HG02943 (cell line): ENCODE data around the gene GTF2B.
"Not testable (repeated sequence)": the region's sequence is repeated elsewhere in the genome, so short reads cannot be mapped to it uniquely, and the experiment has no call there.

Experiments
- ATAC-seq: cut with Tn5 transposase; IDR thresholded peaks from one replicate; pipeline ENCODE4 v1.9.1; 2021; ENCODE audit warnings: mild to moderate bottlenecking, low read depth, moderate library complexity; ENCODE audit not compliant: unreplicated experiment

GTF2B gene

DNA sequence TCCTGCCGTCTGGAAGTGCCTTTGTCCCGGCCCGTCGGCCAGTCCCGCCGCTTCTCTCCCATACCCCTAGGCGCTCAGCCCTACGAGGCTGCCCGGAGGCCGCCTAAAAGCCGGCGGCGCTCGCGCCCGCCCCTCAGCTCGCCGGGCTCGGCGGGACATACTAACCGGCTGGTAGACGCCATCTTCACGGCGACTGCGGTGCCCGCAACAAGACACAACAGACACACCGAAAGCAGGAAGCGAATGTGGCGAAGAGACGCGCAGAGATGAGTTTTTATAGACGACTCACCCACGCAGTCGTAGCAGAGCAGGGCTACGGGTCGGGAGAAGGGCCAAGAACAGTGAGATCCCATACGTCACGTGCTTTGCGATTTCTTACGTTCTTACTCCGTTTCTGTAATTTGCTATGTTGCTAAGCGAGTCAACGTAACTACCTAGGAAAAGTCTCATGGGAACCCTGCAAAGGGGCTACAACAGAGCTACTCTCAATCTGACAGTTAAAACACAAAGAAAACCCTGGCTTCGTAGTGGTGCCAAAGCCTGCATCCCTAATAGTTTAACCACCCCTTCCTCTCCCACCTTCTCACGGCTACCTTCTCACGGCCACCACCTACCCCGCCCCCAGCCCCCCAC lies at the start of gene GTF2B:
Gene GTF2B (minus strand): TSS at position 250 of the 633 bp plus-strand sequence. CDS start 68 bp downstream, at position 182.
- peak; percentile 86 for ATAC-seq

DNA sequence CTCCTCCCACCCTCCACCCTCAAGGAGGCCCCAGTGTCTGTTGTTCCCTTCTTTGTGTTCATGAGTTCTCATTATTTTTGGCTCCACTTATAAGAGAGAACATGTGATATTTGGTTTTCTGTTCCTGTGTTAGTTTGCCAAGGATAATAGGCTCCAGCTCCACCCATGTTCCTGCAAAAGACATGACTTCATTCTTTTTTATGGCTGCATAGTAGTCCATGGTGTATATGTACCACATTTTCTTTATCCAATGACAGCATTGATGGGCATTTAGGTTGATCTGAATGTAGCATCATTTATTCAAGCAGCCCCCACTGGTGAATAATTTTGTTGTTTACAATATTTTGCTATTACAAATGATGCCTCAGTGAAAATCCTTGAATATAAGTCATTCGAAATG lies 47.2 kb upstream of the GTF2B start:
- not testable (repeated sequence) for ATAC-seq

DNA sequence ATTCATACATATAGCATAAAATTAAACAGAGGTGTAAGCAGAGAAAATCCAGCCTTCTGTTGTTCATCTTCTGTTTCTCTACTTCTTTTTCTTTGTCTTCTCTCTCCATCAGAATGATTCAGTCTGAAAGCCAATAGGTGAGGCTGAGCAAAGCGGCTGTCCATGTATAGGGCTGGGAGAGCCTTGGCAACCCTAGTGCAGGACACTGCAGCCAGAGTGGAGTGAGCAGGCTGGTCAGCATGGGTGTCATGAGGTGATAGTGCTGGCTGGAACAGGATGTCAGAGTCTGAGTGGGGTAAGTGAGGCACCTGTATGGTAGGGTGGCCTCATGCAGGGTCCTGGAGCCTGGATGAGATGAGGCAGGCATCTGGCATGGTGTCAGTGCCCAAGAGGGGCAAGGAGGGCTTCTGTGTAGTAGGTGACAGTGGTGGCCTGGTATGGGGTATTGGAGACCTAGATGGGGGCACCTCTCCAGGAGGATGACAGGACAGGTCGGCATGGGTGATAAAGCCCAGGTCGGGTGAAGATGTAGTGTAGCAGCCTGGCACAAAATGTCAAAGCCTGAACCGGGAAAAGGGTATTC lies 45.5 kb upstream of the GTF2B start:
- no peak for ATAC-seq

- no peak for ATAC-seq
These were observed 44.8 kb upstream of the GTF2B start for GRCh38 chr1:88936223-88936523.

- no peak for ATAC-seq
These were observed 44.3 kb upstream of the GTF2B start for GRCh38 chr1:88935522-88936222.

DNA sequence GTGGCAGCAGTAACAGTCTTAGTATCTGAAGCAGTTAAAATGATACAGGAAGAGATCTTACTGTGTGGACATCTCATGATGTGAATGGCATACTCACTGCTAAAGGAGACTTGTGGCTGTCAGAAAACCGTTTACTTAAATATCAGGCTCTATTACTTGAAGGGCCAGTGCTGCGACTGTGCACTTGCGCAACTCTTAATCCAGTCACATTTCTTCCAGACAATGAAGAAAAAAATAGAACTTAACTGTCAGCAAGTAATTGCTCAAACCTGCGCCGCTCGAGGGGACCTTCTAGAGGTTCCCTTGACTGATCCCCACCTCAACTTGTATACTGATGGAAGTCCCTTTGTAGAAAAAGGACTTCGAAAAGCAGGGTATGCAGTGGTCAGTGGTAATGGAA lies 38.8 kb upstream of the GTF2B start:
- not testable (repeated sequence) for ATAC-seq

- ATAC-seq, result no peak
These were observed 31.9 kb upstream of the GTF2B start for GRCh38 chr1:88923224-88923623.

- no peak for ATAC-seq
These were observed 30.8 kb upstream of the GTF2B start for GRCh38 chr1:88922214-88922613.

DNA sequence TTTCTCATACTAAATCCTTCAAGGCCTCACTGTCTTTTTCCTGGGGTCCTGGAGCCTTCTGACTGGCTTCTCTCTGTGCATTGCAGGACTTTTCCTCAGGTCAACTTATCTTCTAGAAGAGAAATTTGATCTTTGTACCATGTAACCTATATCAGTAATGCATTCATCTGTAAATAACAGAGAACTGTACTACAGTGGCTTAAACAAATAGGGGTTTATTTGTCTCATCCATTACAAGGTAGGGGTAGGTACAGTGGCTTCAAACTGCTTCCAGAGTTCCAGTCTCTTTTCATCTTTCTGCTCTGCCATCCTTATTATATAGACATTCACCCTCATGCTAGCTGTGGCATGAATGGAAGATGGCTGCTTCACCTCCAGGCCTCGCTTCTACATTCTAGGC lies 29.5 kb upstream of the GTF2B start:
- no peak for ATAC-seq

DNA sequence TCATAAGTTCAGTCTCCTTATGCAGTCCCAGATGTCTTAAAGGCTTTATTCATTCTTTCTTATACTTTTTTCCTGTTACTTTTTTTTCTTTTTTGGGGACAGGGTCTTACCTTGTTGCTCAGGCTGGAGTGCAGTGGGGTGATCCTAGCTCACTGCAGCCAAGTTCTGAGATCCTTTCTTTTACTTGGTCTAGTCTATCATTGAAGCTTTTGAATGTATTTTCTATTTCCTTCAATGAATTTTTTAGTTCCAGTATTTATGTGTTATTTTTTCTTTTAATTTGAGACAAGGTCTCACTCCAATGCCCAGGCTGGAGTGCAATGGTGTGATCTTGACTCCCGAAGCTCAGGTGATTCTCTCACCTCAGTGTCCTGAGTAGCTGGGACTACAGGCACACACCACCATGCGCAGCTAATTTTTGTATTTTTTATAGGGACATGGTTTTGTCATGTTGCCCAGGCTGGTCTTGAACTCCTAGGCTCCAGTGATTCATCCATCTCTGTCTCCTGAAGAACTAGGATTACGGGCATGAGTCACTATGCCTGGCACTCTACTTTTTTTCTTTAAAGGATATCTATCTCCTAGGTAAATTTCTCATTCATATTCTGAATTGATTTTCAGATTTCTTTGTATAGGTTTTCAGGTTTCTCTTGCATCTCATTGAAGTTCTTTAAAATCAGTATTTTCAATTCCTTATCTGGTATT lies 26.1 kb upstream of the GTF2B start:
- ATAC-seq, result no peak

DNA sequence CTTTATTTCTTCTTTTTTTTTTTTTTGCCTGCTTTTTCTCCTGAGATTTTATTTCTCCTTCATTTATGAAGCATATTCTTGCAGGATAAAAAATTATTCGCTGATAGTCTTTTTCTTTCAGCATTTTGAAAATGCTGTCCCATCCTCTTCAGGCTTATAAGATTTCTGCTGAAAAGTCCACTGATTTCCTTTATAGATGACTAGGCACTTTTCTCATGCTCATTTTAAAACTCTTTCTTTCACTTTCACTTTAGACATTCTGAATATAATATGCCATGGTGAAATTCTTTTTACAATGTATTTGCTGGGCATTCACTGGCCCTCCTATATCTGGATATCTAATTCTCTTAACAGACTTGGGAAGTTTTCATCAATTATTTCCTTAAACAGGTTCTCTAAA lies 25.5 kb upstream of the GTF2B start:
- ATAC-seq, result no peak

GRCh38 chr1:88911800-88912199 lies 20.4 kb upstream of the GTF2B start:
- not testable (repeated sequence) for ATAC-seq

DNA sequence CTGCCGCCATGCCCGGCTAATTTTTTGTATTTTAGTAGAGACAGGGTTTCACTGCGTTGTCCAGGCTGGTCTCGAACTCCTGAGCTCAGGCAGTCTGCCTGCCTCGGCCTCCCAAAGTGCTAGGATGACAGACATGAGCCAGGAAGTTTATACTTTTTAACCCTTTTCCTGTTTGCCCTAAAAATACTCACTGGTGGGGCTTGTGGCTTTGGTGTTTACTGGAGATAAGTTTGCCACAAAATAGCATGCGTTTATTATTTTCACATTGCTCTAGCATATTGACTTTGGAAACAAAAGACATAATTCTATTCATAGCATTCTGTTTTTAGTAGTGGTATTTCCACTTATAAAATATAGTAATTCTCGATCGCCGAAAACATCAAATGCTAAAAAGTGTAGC lies 19.8 kb upstream of the GTF2B start:
- ATAC-seq, result no peak

DNA sequence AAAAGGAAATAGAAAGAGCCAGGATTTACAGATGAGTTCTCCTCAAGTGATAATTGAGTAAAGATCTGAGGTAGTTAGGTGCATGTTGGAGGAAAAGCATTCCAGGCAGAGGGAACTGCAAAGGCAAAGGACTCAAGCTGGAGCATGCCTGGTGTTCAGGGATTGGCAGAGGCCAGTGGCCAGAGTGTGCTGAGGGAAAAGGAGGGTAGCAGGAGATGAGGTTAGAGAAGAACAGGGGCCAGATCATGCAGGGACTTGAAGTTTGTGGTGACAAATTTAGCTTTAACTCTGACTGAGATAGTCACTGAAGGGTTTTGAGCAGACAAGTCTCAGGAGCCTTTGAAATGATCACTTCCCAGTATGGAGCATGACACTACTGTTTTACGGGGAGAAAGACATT lies 19.0 kb upstream of the GTF2B start:
- ATAC-seq, result no peak

GRCh38 chr1:88900883-88901282 lies 9.5 kb upstream of the GTF2B start:
- no peak for ATAC-seq

DNA sequence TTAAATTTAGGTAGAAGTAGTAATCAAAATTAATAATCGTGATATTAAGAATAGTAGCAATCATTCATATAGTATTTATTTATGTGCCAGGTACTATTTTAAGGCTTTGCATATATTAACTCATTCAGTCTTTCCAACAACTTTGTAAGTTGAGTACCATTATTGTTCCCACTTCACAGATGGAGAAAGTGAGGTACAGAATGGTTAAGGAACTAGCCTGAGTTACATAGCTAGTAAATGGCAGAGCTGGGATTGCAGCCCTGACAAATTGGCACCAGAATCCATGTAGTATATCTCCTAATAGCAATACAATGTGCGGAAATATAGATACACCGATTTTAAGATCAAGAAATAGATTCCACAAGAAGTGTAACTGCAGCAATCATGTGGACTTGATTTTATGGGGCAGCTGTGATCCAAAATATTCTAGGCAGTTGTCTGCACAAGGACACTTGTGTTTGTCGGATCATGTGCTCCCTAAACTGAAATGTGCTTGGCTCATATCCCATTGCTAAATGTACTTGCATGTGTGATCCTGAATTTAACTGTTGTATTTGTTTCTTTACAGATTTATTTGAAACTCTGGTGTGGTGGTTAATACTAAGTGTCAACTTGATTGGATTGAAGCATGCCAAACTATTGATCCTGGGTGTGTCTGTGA lies 5.8 kb upstream of the GTF2B start:
- no peak for ATAC-seq

DNA sequence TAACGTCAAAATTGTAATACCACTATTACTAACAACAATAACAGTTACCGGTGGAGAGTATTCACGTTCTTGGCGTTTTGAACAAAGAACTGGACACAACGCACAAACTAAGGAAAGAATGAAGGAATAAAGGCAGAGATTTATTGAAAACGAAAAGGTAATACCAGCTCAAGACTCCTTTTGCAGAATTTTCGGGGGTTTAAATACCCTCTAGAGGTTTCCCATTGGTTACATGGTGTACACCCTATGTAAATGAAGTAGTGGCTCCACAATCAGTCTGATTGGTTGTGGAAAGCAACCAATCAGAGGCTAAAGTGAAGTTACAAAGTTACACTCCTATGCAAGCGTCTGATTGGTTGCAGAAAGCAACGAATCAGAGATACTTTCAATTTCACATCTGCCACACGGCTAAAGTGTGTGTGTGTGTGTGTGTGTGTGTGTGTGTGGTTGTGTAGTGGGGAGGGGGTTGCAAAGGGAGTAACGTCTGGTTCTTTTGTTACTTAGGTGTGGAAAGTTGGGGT lies 1.1 kb upstream of the GTF2B start:
- no peak for ATAC-seq

- ATAC-seq, result no peak
These were observed 579 bp upstream of the GTF2B start for GRCh38 chr1:88891951-88892340.

GRCh38 chr1:88890791-88891317 lies 513 bp downstream of the GTF2B start:
- peak; percentile 33 for ATAC-seq

DNA sequence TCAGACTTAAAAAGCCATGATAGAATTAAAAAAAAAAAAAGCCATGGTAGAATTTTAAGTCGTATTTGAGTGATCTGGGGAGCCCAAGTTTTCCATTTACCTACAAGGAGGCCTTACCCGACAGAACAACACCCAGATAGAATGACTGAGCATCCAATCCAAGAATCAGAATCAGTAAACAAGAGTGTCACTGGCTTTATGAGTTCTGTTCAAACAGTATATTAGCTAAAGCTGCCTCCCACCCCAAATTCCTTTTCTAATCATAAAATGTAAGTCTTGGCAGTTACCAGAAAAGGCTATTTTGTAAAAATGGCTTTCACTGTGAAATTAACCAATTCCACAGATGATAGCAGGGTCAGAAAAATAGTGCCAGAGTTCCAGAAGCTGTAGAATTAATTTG lies 1.2 kb downstream of the GTF2B start:
- ATAC-seq, result no peak

DNA sequence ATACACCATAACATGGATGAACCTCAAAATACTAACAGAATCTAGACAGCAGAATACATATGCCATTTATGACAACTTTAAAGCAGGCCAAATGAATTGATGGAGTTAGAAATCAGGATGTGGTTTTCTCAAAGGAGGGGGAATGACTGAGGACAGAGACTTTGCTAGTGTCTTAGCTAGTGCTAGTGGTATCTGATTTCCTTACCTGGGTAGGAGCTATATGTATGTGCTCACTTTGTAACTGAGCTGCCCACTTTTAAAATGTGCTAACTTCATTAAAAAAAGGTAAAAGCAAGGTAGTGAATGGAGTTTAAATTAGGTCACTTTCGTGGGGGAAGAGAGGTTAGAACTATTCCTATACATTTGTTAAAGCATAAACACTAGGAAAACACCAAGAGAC lies 2.6 kb downstream of the GTF2B start:
- no peak for ATAC-seq
